HepG2 (cell line): ENCODE data around the gene MED9. TPM values are rescaled to one million over a fixed set of nuclear protein-coding genes. Genes with fewer than 3 reads are reported as not detected.
A peak's percentile ranks its signal among the peaks of the same experiment; 100 is the strongest.

Experiments used
- ATAC-seq: fragments of 200-7000 bp; cut with Tn5 transposase; 3 replicates; pipeline ENCODE4 v1.9.1; 2020; ENCODE audit warnings: mild to moderate bottlenecking, moderate library complexity
- BruUV-seq: library from RNA; stranded (reverse); fragments of 400-500 nt; replicated peaks from 2 replicates; lab custom pipeline; 2021; lab: Mats Ljungman, UMichigan
- CTCF ChIA-PET: fragments of 300-600 bp; formaldehyde crosslinking; extraction: SDS; loops from one replicate; lab custom pipeline; 2021; ENCODE audit warnings: low total read pairs, inconsistent platforms, low intra/inter-chr PET ratio; lab: Yijun Ruan, JAX
- POLR2A ChIA-PET: fragments of 350-600 bp; sonication (Branson Sonifier 250); formaldehyde crosslinking; loops from one replicate; lab custom pipeline; 2020; ENCODE audit warnings: antibody characterized with exemption, inconsistent platforms; lab: Yijun Ruan, JAX
- DNase-seq: peaks from one replicate; pipeline ENCODE4 v3.0.0-alpha.2; 2015; ENCODE audit warnings: low spot score
- FAIRE-seq: peaks from 3 replicates; lab custom pipeline; 2011; peaks lifted over from hg19 to GRCh38; lab: Jason Lieb, UNC
- H2AFZ ChIP-seq: one replicate; pipeline ENCODE4 v1.6.1; 2011; ENCODE audit warnings: low read length, inconsistent platforms
- H3K27ac ChIP-seq: fragments of 300-600 bp; 3 replicates; pipeline ENCODE4 v1.8.0; 2011; ENCODE audit warnings: mixed run types, mild to moderate bottlenecking, mixed read lengths, low read length, inconsistent platforms; ENCODE audit not compliant: insufficient read depth; ENCODE audit errors: extremely low read length
- H3K27me3 ChIP-seq, 2 experiments: fragments of 200-600 bp in 1 of 2; 2 replicates in 1 of 2; 3 replicates in 1 of 2; pipeline versions ENCODE4 v1.6.0 to v1.8.0; 2011; ENCODE audit warnings: low read length in 2 of 2, mild to moderate bottlenecking in 2 of 2, moderate library complexity in 2 of 2, inconsistent platforms in 1 of 2; ENCODE audit not compliant: insufficient read depth in 2 of 2, control insufficient read depth in 1 of 2
- H3K36me3 ChIP-seq, 2 experiments: fragments of 200-600 bp in 1 of 2; replicated peaks in 1 of 2; 2 replicates in 1 of 2; 3 replicates in 1 of 2; pipeline versions ENCODE4 v1.5.1 to v1.8.0; 2011; ENCODE audit warnings: low read length in 2 of 2, inconsistent platforms in 1 of 2; ENCODE audit not compliant: insufficient read depth in 2 of 2, control insufficient read depth in 1 of 2
- H3K4me1 ChIP-seq: 2 replicates; pipeline ENCODE4 v1.5.1; 2012; ENCODE audit warnings: low read length, inconsistent platforms; ENCODE audit not compliant: insufficient read depth
- H3K4me2 ChIP-seq: 2 replicates; pipeline ENCODE4 v1.6.0; 2011; ENCODE audit warnings: low read depth, low read length, inconsistent platforms
- H3K4me3 ChIP-seq, 3 experiments: fragments of 200-600 bp in 1 of 3; sonication (generic), shearing (Covaris generic) in 1 of 3; replicated peaks in 1 of 3; 2 replicates each; pipeline ENCODE4 v1.5.1; 2011 to 2016; ENCODE audit warnings: low read length in 3 of 3, inconsistent platforms in 2 of 3, low read depth in 2 of 3, mild to moderate bottlenecking in 2 of 3, control low read depth in 1 of 3, mixed read lengths in 1 of 3; ENCODE audit not compliant: insufficient read depth in 1 of 3
- H3K79me2 ChIP-seq: one replicate; pipeline ENCODE4 v1.6.1; 2011; ENCODE audit warnings: low read length, inconsistent platforms; ENCODE audit not compliant: insufficient read depth
- H3K9ac ChIP-seq: 2 replicates; pipeline ENCODE4 v1.6.0; 2011; ENCODE audit warnings: mild to moderate bottlenecking, low read depth, low read length, inconsistent platforms; ENCODE audit not compliant: insufficient read depth
- H3K9me3 ChIP-seq: 2 replicates; pipeline ENCODE4 v1.5.1; 2012; ENCODE audit warnings: mild to moderate bottlenecking, low read length
- H4K20me1 ChIP-seq: 2 replicates; pipeline ENCODE4 v1.6.0; 2011; ENCODE audit warnings: inconsistent platforms, mild to moderate bottlenecking, low read length, moderate library complexity; ENCODE audit not compliant: insufficient read depth
- ARHGAP35 ChIP-seq: sonication (generic); formaldehyde crosslinking; IDR thresholded peaks from 2 replicates; pipeline ENCODE4 v1.9.0; 2022; ENCODE audit warnings: mild to moderate bottlenecking, inconsistent platforms, moderate library complexity, missing genetic modification reagents, borderline replicate concordance
- ARNT ChIP-seq: fragments of 450-650 bp; IDR thresholded peaks from 2 replicates; pipeline ENCODE4 v1.6.1; 2017
- ETV6 ChIP-seq: sonication (generic); formaldehyde crosslinking; conservative IDR thresholded peaks from 2 replicates; pipeline ENCODE4 v1.4.0; 2020; ENCODE audit warnings: missing genetic modification reagents
- HMG20A ChIP-seq: IDR thresholded peaks from 2 replicates; pipeline ENCODE4 v1.6.1; 2016; ENCODE audit warnings: borderline replicate concordance
- MAFF ChIP-seq: IDR thresholded peaks from 2 replicates; pipeline ENCODE4 v1.6.1; 2011; ENCODE audit warnings: low read depth, low read length, improper control_type of control experiment
- RNF219 ChIP-seq: sonication (generic); formaldehyde crosslinking; IDR thresholded peaks from 2 replicates; pipeline ENCODE4 v1.5.0; 2020; ENCODE audit warnings: mild to moderate bottlenecking, missing genetic modification reagents
- TARDBP ChIP-seq: sonication (generic); formaldehyde crosslinking; IDR thresholded peaks from 2 replicates; pipeline ENCODE4 v1.8.0; 2022; ENCODE audit warnings: mild to moderate bottlenecking, missing genetic modification reagents
- UBTF ChIP-seq: sonication (generic); formaldehyde crosslinking; IDR thresholded peaks from 2 replicates; pipeline ENCODE4 v1.4.0; 2020; ENCODE audit warnings: mild to moderate bottlenecking, missing genetic modification reagents
- ZBTB20 ChIP-seq: sonication (generic); formaldehyde crosslinking; IDR thresholded peaks from 2 replicates; pipeline ENCODE4 v1.8.1; 2023; ENCODE audit warnings: missing genetic modification reagents, low read depth, mild to moderate bottlenecking, borderline replicate concordance
- ZBTB34 ChIP-seq: sonication (generic); formaldehyde crosslinking; IDR thresholded peaks from 2 replicates; pipeline ENCODE4 v1.8.0; 2022; ENCODE audit warnings: mild to moderate bottlenecking, missing genetic modification reagents
- ZNF260 ChIP-seq: sonication (generic); formaldehyde crosslinking; IDR thresholded peaks from 2 replicates; pipeline ENCODE4 v1.4.0; 2020; ENCODE audit warnings: missing genetic modification reagents, low read depth, mild to moderate bottlenecking, borderline replicate concordance
- ZNF468 ChIP-seq: sonication (generic); formaldehyde crosslinking; IDR thresholded peaks from 2 replicates; pipeline ENCODE4 v1.8.0; 2022; ENCODE audit warnings: mild to moderate bottlenecking, moderate library complexity, missing genetic modification reagents
- ZNF703 ChIP-seq: sonication (generic); formaldehyde crosslinking; IDR thresholded peaks from 2 replicates; pipeline ENCODE4 v1.5.1; 2020; ENCODE audit warnings: missing genetic modification reagents, mild to moderate bottlenecking, moderate library complexity, borderline replicate concordance
- ZNF710 ChIP-seq: sonication (generic); formaldehyde crosslinking; IDR thresholded peaks from 2 replicates; pipeline ENCODE4 v1.5.0; 2020; ENCODE audit warnings: mild to moderate bottlenecking, missing genetic modification reagents, borderline replicate concordance
- ZNF761 ChIP-seq: sonication (generic); formaldehyde crosslinking; conservative IDR thresholded peaks from 2 replicates; pipeline ENCODE4 v1.4.0; 2020; ENCODE audit warnings: mild to moderate bottlenecking, missing genetic modification reagents
- WGBS: methylation state at CpG from one replicate; pipeline ENCODE4 v1.1.6; 2017; ENCODE audit warnings: low lambda C conversion rate; 5-methylcytosine and 5-hydroxymethylcytosine counted together
- in situ Hi-C: cut with HindIII; loops from 2 replicates; pipeline ENCODE4 v1.10.0; 2017; ENCODE audit warnings: low pct_unique_long_range_greater_than_20kb; ENCODE audit not compliant: extremely low pct_ligation_motif_present
- intact Hi-C: fragments of 100-400 bp; cut with micrococcal nuclease; formaldehyde crosslinking; loops from one replicate; pipeline ENCODE4 v1.10.0; 2022; ENCODE audit not compliant: unreplicated experiment
- polyA plus RNA-seq, 8 experiments: library from polyadenylated mRNA; depleted of rRNA in 3 of 8; stranded (reverse) in 7 of 8; unstranded in 1 of 8; fragments of >200 nt; fragmentation: Illumina TruSeq in 4 of 8; extraction: Trizol in 4 of 8; gene quantifications; 2 replicates each; pipeline versions ENCODE4 v1.2.1 to v1.2.3, GENCODE V29; 2011 to 2016; ENCODE audit warnings: low read depth in 4 of 8, missing spikeins in 1 of 8, mixed read lengths in 1 of 8; ENCODE audit not compliant: insufficient read depth in 1 of 8
- total RNA-seq, 5 experiments: library from RNA; depleted of rRNA; stranded (reverse); fragments of >200 nt; fragmentation: Illumina TruSeq; extraction: Trizol; gene quantifications; 2 replicates each; pipeline ENCODE4 v1.2.3, GENCODE V29; 2016; ENCODE audit warnings: low read depth in 1 of 5

Gene MED9
- total and polyA plus RNA-seq, 2 of the 13 experiments (the other 11 are each of a cell fraction or from before 2014, with no cell fraction given): 11.9 to 15.1 TPM

GRCh38 chr17:17445925-17446665 lies 30.7 kb upstream of the MED9 start:
- ChIA-PET POLR2A (interaction anchor here (1.0 to 5.2 kb wide), 26 partner anchors 10 to 146 kb away, joined by 3 to 57 read pairs (median 5); partner anchors contain the start of genes PEMT and RASD1), CTCF (no interaction called here)
- DNase-seq (peak; percentile 98), ATAC-seq (peak; percentile 89), FAIRE-seq (peak; percentile 95)
- H3K9me3 ChIP-seq: no peaks in the 10 kb centered on the region
- peak overlapping the region; percentile 84 for H3K4me2 ChIP-seq
- in situ Hi-C loops (loop anchor here (5.0 kb wide), 1 partner anchor 89 kb away; no protein-coding TSS in a partner anchor), intact Hi-C loops (loop anchor here (5.0 kb wide), 1 partner anchor 51 kb away; the partner anchor contains the start of gene RASD1)
- H3K9ac ChIP-seq: peak overlapping the region; percentile 70
- H3K4me3 ChIP-seq: peak overlapping the region; percentile 46 to 64 (median 57); a peak in 4 of 6 replicates
- WGBS: 0% methylated on average over 12 of the region's 12 CpGs
- peak overlapping the region; percentile 65 for H3K27ac ChIP-seq
- H3K4me1 ChIP-seq: peaks cover 79% of the 10 kb centered on the region
- H3K36me3 ChIP-seq: no peaks in the 10 kb centered on the region
- no peaks in the 10 kb centered on the region for H3K79me2 ChIP-seq
- H2AFZ ChIP-seq: no peak overlapping the region
- H3K27me3 ChIP-seq: 0 out of 5 replicates have a peak, but pooled peaks cover 0 to 13% of the 10 kb centered on the region in 2 experiments
- BruUV-seq: no TSS peak
- no peaks in the 10 kb centered on the region for H4K20me1 ChIP-seq
- TF ChIP-seq ARNT (no peak), RNF219 (CRISPR knock-in tag) (no peak), TARDBP (CRISPR knock-in tag) (peak; percentile 93), ZNF703 (CRISPR knock-in tag) (peak; percentile 91), ZNF468 (no peak), MAFF (peak; percentile 90), ZNF260 (CRISPR knock-in tag) (no peak), ZNF710 (peak; percentile 88), ETV6 (no peak; the same call in 1 of the 2 replicates), ARHGAP35 (CRISPR knock-in tag) (no peak), UBTF (CRISPR knock-in tag) (peak; percentile 51; the same call in 1 of the 2 replicates), ZNF761 (CRISPR knock-in tag) (0 out of 2 replicates have a peak, but pooled peaks have one; percentile 17), ZBTB20 (CRISPR knock-in tag) (peak; percentile 71), HMG20A (CRISPR knock-in tag) (peak; percentile 95), ZBTB34 (CRISPR knock-in tag) (peak; percentile 99)
